HG03095 (cell line): Measurements from ENCODE around the gene SLC24A4.

ENCODE experiments used
- ATAC-seq: cut with Tn5 transposase; IDR thresholded peaks from one replicate; pipeline ENCODE4 v1.9.1; 2021; ENCODE audit warnings: moderate library complexity; ENCODE audit not compliant: unreplicated experiment

SLC24A4 gene

DNA sequence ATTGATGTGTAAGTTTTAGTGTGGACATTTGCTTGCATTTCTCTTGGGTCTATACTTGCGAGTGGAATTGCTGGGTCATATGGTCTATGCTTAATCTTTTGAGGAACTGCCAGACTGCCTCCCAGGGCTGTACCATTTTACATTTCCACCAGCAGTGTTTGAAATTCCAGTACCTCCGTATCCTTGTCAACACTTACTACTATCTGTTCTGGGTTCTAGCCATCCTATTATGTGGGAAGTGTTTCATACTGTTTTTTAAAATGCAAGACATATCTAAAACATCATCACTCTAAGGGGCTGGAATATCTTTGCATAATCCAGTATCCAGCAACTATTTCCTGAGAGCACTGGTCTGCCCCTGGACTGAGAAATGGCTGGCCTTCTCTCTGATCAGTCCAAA, 110.4 kb downstream of the SLC24A4 start:
- no peak for ATAC-seq

DNA sequence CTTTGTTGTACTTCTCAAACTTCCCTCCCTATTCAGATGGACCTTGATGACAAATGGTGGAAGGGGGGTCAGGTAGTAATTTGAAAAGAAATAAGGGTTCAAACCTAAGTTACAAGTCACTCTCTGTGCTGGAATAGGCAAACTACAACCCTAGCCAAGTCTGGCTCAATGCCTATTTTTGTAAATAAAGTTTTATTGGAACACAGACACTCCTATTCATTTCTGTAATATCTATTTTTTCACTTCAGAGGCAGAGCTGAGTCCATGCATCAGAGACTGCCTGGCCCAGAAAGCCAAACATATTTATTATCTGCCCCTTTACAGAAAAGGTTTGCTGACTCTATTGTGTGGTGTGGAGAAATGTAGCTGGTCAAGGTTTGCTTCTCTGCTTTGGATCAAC, 112.2 kb downstream of the SLC24A4 start:
- no peak for ATAC-seq

DNA sequence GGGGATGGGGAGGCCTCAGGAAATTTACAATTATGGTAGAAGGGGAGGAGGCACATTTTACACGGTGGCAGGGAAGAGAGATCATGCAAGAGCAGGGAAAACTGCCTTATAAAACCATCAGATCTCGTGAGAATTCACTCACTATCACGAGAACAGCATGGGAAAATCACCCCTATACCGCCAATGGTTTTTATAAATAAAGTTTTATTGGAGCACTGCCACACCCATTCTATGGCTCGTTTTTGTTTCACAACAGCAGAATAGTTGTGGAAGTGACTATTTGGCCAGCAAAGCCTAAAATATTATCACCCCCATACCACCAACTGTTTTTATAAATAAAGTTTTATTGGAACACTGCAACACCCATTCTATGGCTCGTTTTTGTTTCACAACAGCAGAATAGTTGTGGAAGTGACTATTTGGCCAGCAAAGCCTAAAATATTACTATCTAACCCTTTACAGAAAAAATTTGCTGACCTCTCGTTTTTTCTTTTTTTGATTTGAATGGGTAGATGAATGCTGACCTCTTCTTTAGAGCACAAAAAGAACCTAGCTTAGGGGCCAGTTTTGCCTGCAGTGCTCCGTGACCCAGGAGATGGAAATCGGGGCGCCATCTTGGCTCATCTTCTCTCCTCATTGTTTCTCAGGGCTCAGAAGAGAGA, 113.3 kb downstream of the SLC24A4 start:
- no peak for ATAC-seq

DNA sequence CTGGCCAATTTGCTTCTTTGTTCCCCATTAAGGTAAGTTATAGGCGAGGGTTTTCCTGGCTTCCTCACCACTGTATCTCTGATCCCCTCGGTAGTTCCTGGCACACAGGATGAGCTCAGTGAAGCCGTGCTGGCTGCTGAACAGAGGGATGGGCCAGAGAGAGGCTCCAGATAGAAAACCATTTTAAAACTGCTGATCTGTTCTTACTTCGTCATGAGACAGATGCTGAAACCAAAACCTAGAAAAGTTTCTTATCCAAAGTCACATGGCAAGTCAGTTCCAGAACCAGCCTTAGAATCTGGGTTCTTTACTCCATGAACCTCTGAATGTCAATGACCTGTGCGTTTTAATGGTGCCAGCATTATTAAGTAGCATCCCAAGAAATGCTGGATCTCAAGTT, 114.3 kb downstream of the SLC24A4 start:
- ATAC-seq, result no peak

DNA sequence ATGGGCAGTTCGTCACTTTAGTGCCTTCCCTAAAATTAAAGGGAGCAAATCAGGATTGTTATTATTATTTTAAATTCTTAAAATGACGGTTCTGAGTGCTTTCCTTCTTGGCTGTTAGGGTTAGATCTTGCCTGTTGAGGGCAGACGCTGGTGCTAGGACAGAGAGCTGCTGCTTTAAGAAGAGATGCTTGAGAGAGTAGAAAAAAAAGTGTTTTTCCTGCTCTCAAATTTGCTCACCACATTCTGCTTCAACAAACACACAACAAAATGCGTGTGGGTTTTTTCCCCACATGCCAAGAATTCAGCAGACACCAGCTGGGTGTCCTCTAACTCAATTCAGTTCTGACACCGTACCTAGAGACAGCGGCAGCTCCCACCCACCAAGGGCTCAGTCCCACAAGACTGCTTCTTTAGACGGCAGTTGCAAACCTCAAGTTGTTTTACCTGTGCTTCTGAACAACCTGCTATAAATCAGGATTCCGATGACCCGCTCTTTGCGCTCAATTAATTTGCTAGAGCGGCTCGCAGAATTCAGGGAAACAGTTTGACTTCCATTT, 114.8 kb downstream of the SLC24A4 start:
- peak; percentile 43 for ATAC-seq

DNA sequence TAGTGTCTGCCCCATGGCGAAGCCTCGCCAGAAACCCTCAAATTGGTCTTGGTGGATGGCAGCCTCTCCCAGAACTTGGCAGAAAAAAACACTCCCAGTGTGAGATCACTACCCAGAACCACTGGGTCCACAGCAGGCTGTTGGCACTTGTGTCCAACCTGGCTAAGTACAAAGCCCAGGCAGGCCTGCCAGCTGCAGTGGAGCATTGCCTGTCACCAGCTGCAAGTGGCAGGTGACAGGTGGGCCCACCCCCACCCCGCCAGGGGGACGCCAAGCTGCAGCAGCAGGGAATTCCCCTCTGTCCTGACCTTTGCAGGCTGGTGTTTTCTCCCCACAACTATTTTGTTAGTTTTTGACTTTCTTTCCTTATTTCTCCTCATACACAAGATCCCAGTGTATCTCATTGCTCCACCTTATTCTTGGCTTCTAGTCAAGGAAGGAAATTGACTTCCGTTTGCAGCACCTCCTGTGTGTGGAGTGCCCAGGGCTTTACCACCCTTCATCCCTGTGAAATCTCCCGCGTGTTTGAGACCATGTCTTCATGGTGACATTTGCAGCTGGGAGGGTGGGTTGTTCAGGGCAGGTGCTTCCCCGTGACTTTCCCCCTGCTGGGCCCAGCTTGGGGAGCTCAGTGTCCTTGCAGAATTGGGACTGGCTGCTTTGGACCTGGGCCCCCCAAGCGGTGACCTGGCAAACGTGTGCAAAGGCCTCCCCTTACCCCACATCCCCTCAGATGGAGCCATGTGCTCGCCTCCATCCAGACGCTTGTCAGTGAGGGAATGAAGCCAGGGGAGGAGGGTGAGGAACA, 116.8 kb downstream of the SLC24A4 start:
- no peak for ATAC-seq

DNA sequence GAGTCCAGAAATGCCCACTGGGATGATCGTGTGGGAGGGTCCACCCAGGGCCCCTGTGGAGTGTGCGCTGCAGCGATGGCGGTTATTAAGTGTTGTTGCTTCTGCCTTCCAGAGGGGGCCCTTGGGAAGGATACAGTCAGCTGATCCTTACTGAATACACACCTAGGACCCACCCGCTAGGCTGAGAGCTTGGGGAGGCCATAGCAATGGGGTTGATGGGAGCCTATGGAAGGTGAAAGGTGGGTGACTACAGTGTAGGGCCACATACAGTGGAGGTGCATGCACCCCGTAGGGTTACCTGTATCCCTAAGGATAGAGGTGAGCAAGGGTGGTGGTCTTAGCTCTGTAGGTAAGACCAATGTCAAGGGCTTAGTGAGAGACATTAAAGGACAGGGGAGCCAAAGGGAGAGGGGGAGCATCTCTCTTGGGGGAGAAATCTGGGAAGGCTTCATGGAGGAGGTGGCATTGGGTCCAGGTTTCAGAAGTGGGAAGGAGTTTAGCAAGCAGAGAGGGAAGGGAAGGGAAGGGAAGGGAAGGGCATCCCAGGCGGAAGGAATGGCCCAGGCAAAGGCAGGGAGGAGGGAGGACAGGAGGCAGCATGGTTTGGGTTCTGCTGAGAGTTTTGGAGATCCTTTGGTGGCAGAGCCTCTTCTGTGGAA, 117.5 kb downstream of the SLC24A4 start:
- no peak for ATAC-seq

DNA sequence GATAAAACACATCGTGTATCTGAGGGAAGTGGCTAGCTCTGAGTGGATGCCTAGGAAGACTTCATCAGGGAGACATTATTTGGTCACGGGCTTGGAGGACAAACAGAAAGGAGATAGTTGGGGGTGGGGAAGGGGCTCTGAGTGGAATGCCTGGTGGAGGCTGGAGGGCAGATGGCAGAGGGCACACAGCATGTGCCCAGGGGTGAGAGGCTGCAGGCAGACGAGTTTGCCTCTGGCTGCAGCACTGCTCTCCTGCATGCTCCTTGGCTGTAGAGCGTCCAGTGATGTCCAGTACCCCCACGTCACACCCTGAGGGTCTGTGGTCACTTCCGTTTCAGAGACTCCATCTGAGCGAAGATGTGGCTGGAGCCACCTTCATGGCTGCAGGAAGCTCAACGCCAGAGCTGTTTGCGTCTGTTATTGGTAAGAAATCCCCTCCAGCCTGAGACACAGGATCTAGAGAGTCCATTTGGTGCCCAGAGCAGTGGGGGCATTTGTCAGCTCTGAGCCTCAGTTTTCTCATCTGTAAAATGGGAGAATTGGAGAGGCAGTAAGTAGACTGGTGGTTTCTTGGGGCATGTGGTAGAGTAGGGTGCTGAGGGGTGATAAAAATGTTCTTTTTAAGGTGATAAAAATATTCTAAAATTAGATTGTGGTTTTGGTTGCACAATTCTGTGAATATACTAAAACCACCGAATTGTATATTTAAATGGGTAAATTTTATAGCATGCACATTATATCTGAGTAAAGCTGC, 119.0 kb downstream of the SLC24A4 start:
- no peak for ATAC-seq

DNA sequence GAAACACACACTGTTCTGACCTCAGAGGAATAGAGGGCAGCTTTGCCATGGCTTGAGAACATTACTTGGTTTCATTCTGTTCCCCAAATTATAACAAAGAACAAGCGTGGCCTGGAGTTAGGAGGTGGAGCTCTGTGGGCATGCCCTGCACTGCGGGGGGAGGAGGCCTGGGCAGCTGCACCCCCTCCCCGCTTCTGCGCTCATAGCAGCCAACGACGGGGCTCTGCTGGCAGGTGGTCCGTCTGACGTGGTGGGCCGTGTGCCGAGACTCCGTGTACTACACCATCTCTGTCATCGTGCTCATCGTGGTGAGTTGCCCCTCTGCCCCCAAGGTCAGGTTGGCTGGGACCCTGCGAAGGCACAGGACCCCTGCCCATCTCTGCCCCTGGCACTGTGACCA, 120.2 kb downstream of the SLC24A4 start:
- no peak for ATAC-seq

DNA sequence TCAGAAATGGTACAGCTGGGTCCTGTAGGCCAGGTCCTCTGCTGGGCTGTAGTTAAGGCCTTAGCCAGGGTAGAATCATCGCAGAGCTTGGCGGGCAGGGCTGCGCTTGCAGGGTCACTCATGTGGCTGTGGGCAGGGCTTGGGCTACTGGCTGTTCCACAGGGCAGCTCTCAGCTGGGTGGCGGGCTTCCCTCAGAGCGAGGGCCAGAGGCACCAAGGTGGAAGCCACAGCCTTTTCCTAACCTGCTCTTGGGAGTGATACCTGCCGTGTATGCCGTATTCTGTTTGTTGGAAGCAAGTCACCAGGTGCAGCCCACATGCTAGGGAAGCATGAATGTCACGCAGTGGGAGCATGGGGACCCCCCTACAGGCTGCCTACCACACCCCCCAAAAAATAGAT, 120.8 kb downstream of the SLC24A4 start:
- no peak for ATAC-seq

DNA sequence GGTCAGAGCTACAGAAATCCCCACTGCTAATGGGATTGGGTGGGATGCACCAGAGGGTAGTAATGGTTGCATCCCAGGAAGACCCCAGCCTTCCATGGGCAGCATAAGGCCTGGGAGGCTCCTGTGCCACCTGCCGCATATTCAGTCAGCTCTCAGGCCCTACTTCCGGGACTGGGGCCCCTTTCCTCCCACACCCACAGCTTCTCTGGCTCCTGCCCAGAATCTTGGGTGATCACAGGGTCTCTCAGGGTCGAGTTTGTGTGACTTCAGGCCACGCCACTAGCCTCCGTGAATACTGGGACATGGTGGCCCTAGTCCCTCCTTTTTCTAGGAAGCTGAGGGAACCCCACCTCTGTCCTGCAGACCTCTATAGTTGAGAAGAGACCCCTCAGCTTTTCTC, 123.8 kb downstream of the SLC24A4 start:
- no peak for ATAC-seq

DNA sequence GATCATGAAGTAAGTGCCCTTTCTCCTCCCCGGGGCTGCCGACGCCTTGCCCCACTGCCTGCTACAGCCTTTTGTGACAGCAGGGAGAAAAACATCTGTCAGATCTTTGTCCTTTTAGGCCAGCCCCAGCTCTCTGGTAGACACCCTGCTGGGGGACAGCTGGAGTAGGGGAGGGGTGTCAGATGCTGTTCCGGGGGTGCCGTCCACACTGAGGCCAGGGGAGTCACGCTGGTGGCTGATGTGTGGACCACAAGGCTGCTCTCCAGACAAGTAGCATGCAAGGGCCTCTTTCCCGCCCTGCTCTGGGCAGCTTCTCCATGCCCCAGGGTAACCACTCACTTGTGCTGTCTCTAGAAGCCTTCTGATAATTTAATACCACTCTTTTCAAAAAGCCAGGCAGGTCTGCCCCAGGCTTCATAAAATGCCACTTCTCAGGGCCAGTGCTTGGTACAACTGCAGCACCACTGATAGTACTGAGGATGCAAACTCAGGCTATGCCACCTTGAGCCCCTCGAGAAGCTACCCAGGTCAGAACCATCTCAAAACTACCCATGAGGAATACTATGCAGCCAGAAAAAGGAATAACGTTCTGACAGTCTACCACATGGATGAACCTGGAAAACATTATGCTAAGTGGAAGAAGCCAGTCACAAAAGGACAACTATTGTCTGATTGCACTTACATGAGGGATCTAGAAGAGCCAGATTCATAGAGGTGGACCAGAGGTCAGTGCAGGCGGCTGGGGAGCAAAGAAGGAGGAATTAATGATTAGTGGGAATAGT, 124.6 kb downstream of the SLC24A4 start:
- ATAC-seq, result no peak

DNA sequence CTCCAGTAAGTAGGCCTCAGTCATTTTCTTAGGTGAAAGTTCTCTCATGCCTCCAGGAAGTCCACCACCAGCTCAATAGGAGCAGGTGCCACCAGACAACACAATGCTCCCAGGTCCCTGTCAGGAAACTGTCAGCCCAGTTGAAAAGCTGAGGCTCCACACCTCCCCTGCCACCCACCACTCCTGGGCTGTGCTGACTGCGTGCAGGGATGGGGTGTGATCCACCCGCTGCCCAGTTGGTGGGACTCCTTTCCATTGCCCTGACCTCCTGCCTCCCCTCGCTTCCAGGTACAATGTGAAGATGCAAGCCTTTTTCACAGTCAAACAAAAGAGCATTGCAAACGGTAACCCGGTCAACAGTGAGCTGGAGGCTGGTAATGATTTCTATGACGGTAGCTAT, 125.8 kb downstream of the SLC24A4 start:
- ATAC-seq, result no peak

DNA sequence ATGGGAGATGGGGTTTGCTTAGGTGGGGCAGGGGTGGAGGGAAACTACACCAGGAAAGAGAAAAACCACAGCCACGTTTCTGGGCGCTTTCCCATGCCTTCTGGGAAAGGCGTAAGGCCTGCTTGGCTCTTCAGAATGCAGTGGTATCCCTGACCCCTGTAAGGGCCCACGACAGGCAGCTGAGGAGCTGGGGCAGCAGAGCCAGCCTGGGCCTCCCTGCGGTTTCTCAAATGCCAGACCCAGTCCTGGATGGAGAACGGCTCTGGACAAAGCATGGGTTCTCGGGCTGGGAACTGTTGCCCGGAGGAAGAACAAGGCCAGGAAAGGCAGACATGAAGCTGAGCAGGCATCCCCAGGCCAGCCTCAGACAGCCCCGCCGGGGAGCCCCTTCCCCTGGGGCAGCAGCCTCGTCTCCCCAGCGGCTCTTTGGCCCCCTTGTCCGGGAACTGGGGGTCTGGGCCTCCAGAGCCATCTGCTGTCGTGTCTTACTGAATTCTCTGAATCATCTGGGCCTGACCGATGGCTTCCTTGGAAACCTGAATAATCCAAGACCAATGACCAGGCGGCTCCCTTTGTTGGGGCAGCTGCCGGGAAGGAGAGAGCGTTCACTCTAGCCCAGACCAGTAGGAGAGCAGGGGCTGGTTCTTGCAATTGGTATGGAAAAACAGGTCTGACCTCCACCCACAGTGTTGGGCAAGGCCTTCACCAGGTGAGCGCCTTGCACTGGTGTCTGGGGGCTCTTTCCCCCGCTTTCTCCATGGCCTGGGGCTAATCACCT, 126.6 kb downstream of the SLC24A4 start:
- ATAC-seq, result no peak

DNA sequence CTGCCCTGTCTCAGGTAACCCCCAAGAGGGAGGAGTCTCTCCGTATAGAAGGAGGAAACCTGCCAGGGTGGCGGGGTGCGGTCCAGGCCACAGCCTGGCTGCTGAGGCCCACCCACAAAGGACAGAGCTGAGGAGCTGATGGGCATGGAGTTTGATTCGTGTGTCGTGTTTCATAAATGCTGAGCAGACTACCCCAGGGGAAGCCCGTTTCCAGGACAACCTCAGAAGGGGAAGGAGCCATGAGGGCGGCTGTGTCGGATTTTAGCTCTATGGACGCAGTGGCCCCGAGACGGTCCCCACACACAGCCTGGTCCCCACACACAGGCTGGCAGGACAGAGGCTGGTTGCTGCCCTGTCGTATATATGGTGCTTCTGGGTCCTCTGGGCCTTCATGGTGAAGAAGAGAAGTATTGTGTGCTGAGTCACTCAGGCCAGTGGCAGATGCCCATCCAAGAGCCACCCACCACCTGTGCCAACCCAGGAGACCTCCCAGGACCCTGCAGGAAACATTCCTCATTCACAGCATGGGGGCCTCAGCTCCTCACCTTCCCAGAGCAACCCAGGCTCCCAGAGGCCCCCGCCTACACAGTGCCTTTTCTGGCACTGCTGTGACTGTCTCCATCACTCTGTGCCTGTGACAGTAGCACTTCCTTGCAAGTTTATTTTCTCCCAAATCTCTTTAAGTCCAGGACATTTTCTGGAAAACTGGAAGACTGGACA, 127.5 kb downstream of the SLC24A4 start:
- ATAC-seq, result no peak

DNA sequence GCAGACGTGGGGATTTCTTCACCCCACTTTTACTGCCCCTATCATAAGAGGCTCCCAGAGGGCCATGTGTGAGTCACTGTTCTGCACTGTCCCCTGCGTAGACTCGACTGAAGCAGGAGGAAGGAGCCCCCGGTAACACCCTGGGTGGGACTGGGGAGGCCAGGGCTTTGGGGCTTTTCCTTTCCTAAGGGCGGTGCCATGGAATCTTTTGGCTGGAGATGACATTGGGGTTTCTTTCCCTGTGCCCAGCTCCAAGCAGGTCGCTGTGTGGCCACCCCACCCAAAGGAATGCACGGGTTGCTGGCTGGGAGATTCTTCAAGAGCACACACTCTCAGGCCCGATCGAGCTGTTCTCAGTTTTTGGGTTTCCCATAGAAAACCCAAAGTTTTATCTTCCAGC, 128.3 kb downstream of the SLC24A4 start:
- ATAC-seq, result no peak

DNA sequence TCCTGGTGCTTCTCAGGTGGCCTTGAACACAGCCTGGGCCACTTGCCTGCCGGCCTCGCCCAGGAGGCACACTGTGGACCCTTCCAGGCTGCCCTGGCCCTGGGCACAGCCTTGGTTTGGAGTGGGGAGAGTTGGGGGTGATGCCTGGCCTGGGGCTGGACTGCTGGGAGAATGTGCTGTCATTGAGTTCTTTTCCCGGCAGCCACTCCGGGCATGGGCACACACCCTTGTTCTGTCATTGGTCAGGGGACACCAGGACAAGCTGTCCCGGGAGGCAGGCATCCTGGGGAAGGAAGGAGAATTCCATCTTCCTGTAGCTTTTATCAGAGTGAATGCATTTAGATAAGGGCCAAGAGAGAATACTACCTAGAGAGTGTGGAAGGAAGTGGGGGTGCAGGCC, 128.8 kb downstream of the SLC24A4 start:
- no peak for ATAC-seq

DNA sequence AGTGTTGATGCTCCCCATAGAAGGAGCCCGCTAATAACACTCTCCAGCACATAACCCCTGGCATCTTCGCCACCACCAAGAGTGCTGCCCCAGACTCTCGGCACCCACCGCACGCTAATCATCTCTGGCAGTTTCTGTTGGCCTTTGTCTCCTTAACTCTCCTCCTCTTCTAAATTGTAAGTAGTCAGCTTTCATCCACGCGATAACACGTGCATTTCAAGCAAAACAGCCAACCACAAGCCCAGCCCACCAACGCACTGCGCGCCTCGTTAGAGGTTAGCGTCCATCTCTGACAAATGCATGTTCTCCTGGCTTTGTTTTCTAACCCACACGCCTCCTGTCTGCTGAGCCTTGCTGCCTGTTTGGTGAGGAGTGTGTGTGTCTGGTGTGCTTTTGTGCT, 129.5 kb downstream of the SLC24A4 start:
- no peak for ATAC-seq

DNA sequence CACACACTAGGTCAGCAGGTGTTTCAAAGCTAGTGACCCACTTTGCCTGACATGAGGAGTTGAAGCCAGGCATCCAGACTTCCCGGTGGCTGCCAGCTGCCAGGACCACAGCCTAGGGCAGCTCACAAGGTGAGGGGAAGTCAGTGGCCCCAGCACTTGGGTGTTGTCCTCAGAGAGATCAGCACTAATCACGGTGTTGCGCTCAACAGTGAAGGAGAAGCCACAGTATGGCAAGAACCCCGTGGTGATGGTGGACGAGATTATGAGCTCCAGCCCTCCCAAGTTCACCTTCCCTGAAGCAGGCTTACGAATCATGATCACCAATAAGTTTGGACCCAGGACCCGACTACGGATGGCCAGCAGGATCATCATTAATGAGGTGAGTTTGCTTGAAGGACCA, 130.7 kb downstream of the SLC24A4 start:
- ATAC-seq, result no peak
